NCI-H1694 treated with DMSO at 0.1 percent for 48 hours (cell line): Measurements from ENCODE around the gene ARL16.
A peak's percentile ranks its signal among the peaks of the same experiment; 100 is the strongest.

ENCODE experiments used
- DNase-seq: peaks from one replicate; lab custom pipeline; 2025; lab: John Stamatoyannopoulos, UW

ARL16 gene

DNA sequence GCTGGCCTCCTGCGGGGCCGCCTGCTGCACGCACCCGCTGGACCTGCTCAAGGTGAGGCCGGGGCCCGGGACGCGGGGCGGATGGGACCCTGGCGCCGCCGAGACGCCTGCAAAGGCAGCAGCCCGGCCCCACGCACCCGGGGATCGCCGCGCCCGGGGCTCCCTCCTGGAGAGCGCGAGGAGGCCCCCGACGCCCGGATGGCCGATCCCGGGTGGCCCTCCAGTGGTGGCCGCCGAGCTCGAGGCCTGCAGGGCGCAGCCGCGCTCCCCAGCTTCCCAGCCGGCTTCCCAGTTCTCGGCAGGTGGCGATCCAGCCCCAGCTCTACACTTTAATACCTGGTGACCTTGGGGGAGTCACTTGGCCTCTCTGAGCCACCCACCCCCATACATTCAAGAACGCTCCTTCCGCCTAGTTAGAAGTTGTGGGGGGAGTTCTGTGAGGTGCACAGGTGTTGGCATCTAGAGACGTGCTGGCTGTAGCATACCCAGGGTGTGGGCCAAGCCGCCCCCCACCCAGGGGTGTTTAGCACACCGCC lies 28.9 kb upstream of the ARL16 start:
- no peak for DNase-seq

DNA sequence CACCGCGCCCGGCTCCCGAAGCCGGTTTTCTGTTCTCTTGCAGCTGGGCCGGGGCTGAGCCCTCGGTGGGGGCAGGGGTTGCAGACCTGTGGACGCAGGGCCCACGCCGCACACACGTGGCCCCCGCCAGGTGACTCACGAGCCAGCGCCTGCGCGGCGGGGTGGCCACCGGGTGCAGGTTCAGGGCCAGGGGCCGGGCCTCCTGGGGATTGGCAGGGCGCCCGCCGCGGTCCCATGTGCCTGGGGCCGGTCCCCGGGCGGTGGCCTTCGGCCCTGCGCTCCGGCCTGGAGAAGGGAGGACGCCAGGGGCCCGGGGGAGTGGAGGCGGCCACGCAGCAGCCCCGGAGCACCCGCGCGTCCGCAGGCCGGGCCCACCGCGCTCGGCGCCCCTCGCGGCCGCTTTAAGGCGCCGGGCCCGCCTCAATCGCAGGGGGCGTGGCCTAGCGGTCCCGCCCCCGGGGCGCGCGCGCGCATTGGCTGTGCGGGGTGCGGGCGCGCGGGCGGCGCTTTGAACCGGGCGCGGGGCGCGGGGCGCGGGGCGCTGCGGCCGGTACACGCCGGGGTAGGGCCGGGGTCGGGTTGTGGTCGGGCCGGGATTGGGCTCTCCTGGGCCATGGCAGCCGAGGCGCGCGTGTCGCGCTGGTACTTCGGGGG lies 28.3 kb upstream of the ARL16 start, which contains the start of gene SLC25A10:
Gene SLC25A10 (plus strand): TSS at position 471 of the 654 bp plus-strand sequence. CDS start 143 bp downstream, at position 614.
- DNase-seq = peak; percentile 47

DNA sequence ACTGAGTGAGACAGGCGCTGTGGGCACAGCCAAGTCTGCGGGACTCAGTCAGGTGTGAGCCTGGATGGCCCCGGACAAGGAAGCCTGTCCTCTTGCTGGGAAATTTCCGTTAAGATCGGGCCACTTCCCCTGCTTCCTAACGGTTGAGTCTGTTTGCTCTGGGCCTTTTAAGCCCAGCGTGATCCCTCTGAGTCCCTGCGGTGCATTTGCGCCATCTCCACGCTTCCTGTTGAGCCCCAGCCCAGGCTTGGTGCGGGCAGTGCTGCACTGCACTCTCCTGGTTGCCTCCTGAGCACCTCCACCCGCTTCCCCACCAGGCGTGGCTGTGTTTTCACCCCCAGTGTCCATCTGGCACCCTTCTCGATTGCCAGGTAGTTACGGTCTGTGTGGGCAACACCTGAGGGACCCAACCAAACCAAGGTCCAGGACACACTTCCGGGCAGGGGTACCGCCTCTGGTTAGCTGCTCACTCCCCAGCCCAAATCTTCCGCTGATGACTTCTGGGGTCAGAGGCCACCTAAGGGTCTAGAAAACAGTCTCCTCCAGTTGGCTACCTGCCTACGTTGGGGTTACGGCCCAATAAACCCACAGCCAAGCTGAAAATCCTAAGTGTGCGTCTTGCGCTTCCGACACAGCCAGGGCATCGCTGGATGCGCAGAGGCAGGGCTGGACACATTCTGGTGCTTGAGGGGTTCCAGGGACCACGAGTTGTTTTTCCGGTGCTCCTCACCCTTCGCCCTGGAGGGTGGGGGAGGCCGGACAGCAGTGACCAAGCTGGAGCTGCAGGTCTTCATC lies 27.1 kb upstream of the ARL16 start:
- no peak for DNase-seq

DNA sequence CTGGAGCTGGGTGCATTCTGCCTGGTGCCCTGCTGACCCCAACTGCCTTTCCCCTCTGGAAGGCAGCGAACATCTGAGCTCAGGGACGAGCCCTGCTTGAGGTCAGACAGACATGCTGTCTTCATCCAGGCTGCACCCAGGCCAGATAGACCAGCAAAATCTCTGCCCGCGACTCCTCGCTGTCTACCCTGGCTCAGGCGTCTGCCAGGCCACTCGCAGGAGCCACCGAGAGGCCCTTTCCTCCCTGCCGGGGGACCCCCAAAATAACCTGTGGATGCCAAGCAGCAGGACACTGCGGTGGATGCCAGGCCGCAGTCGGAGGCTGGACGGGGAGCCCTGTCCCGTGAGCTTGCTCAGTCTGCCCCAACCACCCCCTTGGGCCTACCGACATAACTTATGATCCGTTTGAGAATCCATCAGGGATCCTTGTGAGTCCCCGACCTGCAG lies 25.2 kb upstream of the ARL16 start:
- DNase-seq = no peak

DNA sequence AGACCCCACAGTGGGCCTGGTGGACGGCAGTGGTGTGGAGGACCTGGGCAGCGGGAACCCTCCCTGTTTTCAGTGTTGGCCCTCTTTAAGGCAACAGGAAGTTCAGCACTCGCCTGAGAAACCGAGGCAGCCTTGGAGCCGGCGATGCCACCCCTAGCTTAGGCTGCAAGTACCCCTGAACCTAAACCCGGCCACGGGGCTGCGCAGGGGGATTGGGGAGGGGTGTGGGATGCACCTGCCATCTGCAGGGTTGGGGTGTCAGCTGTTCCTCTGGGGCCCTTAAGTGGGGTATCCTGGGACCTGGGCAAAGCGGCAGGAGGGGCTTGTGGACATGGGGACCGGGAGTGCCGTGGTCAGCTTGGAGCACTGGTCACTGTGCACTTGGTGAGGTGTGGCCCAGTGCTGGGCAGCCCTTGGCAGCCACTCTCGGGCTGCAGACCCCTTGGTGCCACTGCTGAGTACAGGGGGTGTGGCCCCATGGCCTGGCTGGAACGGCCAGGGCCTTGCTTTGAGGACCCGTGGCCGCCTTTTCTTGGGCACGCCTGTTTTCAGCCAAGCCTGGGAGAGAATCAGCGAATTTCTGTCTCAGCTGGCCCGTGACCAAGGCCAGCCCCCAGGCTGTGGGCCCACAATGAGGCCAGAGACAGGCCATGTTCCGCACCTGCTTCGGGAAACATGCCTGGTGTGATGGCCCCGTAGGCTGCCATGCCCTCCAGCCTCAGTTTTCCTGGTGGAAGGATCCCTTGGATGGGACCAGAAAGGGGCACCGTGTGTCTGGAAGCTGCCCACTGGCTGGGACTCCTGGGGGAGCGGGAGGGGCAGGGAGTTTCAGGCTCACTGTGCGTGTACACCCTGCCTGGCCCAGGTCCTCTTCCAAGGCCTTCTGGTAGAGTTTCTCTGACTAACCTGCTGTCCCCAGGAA lies 24.4 kb upstream of the ARL16 start:
- DNase-seq = no peak

DNA sequence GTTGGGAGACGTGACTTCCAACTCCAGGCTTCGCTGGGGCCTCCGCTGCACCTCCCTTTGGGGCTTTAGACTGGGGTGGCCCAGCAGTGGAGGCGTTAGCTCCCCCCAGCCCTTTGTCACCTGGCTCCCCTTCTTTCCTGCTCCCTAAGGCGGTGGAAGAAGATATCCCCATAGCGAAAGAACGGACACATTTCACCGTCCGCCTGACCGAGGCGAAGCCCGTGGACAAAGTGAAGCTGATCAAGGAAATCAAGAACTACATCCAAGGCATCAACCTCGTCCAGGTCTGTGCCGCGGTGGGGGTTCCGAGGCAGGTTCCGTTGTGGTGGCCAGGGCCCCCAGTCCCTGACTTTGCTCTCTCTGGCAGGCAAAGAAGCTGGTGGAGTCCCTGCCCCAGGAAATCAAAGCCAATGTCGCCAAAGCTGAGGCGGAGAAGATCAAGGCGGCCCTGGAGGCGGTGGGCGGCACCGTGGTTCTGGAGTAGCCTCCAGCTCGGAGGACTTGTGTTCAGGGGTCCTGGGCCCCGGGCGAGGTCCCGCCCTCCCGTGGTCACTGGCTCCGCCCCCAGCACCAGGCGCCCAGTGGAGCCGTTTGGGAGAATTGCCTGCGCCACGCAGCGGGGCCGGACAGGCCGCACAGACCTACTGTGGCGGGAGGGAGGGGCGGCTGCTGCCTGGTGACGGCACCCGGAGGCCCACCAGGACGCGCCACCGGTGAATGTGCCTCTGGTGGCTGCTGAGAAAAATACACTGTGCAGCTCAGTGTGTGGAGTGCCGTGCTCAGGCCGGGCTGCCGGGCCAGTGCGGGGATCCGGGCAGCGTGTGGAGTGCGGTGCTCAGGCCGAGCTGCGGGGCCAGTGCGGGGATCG lies 23.4 kb upstream of the ARL16 start:
- no peak for DNase-seq

DNA sequence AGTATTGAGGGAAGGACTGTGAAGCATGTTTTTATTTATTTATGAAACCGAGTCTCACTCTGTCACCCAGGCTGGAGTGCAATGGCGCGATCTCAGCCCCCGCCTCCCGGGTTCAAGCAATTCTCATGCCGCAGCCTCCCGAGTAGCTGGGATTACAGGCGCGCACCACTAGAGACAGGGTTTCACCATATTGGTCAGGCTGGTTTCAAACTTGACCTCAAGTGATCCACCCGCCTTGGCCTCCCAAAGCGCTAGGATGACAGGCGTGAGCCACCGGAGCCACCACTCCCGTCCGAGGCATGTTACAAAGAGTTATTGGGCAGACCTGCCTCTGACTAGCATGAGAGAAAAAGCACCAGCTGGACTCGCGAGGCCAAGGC lies 22.6 kb upstream of the ARL16 start:
- no peak for DNase-seq

DNA sequence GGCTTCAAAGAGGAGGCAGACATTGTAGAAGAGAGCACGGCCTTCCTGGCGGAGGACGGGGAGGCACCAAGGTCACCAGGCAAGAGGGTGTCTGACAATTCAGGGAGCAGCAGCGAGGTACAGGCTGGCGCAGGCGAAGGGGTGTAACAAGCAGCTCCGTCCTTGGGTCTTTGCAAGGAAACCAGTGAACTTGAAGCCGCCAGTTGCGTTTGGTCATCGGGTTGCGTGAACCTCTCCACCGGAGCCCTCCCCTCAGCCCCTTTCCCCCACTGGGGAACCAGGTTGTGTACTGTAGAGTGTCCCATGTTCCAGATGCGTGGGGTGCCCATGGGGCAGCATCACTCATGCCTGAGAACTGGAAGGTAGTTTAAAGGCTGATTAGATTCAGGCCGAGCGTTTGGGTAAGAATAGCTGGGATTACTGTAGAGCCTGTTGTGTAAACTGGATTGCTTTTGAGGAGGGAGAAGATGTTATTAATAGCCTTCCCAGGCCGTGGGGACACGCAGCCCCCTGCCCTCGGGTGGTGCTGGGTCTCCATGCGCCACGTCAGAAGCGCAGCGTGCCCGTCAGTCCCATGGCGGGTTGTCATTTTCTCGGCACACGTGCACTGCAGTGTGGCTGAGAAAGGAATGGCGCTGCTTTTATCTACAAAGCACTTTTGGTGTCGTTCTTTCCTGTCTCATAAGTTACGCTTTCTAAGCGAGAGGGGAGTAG lies 22.1 kb upstream of the ARL16 start:
- no peak for DNase-seq

DNA sequence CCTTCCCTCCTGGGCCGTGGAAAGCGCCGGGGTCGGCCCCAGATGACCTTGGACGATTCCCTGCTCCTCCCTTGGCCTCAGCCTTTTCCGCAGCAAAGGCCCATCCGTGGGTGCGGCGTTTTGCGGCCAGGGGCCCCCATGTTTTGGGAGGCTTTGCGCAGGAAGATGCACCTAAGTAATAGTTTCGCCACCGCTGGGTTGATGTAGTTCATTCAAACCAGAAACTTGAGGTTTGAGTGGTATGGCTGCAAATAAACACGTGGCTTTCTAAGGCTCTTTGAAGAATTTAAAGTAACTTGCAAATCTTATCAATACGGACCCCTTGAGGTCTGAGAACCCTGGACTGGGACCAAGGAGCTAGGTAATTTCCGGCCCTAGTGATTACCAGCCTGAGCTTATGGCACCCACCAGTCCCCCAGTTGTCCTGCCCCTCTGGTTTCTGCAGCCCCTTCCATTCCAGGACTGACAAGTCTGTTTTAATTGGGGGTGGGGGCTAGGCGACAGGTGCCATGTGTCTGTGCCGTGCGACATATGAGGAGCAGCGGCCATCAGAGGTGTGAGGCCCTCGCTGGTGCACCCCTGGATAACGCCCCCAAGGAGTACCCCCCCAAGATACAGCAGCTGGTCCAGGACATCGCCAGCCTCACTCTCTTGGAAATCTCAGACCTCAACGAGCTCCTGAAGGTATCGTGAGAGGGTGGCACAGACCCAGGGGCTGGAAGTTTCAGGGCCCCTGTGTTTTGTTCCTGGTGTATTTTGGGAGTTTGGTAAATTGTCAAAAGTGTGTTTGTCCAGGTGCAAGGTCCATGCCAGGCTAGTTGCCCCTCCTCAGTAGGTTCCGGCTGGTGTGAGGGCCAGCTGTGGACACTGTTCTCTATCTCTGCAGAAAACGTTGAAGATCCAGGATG lies 20.4 kb upstream of the ARL16 start:
- no peak for DNase-seq

DNA sequence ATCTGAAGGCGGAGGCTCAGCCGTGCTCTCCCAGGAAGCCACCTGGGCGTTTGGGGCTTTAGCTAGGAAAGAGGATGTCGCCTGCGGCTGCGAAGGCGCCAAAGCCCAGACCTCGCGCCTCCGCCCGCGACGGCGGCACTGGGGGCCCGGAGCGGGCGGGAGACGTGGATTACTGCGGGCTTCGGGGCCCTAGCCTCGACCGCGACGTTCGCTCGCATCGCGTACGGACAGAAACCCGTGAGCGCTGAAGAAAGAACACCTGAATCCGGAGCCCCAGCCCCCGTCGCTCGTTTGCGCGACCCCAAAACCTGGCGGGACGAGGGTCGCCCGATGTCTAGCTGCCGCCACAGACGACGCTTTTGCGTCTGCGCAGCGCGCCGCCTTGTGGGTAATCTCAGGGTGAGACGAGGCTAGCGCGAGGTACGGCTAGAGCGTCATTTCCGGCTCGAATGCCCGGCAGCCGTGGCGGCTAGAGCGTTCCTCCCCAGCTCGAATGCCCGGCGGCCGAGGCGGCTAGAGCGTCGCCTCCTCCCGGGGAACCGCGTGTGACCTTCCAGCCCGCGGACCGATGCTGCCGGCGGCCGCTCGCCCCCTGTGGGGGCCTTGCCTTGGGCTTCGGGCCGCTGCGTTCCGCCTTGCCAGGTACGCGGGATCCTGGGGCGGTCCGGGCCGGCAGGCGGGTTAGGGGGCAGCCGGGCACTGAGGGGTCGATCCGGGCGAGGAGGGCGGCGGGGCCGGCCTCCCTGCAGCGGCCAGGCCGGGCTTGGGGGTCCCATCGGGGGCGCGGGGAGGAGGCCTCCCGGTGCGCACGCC lies 19.5 kb upstream of the ARL16 start, which contains the start of gene MRPL12:
Gene MRPL12 (plus strand): TSS at position 434 of the 813 bp plus-strand sequence. CDS start 135 bp downstream, at position 569.
- peak; percentile 91 for DNase-seq

DNA sequence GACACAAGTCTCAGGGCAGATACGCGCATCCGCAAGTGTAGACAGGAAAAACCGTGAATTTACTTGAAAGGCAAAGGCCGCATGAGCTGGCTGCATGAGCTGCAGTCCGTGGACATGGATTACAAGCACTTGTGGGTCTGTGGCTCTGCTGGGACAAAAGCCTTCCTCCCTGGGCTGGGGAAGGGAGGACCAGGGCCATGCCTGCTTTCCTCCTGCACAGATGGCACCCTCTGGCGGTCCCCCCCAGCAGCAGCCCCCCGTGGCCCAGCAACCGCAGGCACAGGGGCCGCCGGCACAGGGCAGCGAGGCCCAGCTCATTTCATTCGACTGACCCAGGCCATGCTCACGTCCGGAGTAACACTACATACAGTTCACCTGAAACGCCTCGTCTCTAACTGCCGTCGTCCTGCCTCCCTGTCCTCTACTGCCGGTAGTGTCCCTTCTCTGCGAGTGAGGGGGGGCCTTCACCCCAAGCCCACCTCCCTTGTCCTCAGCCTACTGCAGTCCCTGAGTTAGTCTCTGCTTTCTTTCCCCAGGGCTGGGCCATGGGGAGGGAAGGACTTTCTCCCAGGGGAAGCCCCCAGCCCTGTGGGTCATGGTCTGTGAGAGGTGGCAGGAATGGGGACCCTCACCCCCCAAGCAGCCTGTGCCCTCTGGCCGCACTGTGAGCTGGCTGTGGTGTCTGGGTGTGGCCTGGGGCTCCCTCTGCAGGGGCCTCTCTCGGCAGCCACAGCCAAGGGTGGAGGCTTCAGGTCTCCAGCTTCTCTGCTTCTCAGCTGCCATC lies 17.9 kb upstream of the ARL16 start:
- DNase-seq = no peak

DNA sequence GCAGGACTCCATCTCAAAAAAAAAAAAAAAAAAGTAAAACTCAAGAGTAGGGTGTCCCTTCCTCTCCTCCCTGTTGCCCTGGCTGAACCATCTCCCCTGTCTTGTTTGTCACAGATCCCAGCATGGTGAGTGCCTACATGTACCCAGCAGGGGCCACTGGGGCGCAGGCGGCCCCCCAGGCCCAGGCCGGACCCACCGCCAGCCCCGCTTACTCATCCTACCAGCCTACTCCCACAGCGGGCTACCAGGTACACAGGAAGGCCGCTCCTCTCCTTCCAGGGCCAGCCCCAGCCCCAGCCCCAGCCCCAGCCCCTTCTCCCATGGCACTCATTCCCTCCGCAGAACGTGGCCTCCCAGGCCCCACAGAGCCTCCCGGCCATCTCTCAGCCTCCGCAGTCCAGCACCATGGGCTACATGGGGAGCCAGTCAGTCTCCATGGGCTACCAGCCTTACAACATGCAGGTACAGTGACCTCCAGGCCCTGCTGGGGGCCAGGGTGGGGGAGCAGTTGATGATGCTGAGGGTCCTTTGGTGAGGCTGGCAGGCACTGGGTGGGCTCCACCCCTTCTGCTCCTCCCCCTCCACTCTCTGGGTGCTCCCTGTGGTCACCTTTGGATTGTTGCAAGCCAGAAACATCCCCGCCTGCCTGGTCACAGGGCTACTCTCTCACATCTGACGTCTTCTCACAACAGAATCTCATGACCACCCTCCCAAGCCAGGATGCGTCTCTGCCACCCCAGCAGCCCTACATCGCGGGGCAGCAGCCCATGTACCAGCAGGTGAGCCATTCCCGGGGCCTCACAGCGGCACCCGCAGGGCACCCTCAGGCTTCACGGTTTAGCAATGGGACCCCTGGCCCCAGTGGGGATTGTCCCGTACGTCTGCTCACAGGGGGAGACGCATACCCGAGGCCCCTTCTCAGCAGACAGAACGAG lies 17.0 kb upstream of the ARL16 start:
- DNase-seq = no peak

DNA sequence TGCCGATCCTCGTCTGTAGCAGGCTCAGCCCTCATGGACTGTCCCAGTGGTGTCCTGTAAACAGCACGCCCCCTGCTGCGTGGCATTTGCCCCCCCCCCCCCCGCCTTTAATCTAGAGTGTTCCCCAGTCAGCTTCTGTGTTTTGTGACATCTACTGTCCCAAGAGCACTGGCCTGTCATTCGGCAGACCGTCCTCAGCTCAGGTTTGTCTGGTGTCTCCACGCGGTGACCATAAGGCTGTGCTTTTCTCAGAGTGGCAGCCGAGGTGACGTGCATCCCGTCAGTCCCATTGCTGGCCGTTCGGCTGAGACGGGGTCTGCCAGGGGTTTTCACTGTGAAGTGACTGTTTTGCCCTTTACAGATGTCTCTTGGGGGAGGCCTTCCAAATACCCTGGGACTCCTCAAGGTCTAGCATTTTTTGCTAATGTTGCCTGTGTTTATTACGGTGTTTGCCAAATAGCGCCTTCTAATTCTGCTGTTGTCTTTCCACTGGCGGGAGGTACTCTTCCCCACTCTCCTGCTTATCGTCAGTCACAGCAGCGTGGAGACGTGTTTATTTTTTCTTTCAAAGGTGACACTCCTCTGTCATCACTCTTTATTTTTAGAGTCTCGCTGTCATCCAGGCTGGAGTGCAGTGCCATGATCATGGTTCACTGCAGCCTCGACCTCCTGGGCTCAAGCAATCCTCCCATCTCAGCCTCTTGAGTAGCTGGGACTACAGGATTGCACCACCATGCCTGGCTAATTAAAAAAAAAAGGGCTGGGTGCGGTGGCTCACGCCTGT lies 13.9 kb upstream of the ARL16 start:
- DNase-seq = no peak

DNA sequence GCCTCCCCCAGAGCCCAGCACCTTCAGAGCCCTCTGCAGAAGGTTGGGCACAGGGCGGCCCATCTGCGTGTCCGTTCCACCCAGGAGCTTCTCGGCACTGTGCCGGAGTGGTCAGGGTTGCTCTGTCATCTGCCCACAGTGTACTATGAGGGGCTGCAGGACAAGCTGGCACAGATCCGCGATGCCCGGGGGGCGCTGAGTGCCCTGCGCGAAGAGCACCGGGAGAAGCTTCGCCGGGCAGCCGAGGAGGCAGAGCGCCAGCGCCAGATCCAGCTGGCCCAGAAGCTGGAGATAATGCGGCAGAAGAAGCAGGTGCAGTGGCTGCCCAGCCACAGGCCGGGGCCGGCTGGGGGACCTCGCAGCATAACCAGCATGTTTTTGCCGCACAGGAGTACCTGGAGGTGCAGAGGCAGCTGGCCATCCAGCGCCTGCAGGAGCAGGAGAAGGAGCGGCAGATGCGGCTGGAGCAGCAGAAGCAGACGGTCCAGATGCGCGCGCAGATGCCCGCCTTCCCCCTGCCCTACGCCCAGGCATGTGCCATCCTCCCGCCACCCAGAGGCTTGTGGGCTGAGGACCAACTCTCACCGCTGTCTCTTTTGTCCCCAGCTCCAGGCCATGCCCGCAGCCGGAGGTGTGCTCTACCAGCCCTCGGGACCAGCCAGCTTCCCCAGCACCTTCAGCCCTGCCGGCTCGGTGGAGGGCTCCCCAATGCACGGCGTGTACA lies 12.8 kb upstream of the ARL16 start:
- peak; percentile 77 for DNase-seq

DNA sequence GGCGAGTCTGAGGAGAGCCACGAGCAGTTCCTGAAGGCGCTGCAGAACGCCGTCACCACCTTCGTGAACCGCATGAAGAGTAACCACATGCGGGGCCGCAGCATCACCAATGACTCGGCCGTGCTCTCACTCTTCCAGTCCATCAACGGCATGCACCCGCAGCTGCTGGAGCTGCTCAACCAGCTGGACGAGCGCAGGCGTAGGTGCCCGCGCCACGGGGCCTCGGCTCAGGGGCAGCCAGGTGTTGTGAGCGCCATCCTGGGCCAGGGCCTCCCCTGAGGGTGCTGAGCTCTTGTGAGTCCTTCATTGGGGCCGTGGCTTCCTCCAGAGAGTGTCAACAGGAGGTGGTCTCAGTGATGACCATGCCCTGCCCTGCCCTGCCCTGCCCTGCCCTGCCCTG lies 12.2 kb upstream of the ARL16 start:
- DNase-seq = no peak
